ENCODE results near the gene CBX1. TPM values are rescaled to one million over a fixed set of nuclear protein-coding genes. Genes with fewer than 3 reads are reported as not detected.
A peak's percentile ranks its signal among the peaks of the same experiment; 100 is the strongest.

CBX1 gene
- total RNA-seq, 1 donor from 2014 or later = 74.9 TPM

DNA sequence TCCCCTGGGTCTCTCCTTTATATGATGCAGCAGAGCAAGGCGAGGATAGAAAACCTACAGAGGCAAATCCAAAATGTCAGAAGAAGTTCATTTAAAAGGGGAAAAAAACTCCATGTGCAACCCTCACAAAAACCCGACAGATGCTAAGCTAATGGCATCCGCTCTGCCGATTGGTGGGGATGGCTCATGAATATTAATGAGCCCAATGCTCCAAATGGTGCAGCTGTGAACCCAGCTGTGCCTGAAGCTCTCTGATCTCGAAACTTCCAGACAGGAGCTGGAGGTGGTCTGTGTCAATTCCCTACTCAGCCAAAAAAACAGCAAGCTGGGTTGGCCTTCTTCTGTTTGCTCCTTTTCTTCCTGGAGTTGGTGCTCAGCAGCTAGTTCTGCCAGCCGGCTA, 21.8 kb upstream of the CBX1 start:
- Mint-ChIP-seq H3K4me3 (ENCODE audit: unreplicated experiment) (no peak overlapping the region), H3K9me3 (ENCODE audit: low read depth) (no peaks in the 10 kb centered on the region), H3K4me1 (ENCODE audit: low read depth) (peaks cover 24% of the 10 kb centered on the region), H3K36me3 (ENCODE audit: low read depth) (peaks cover 25% of the 10 kb centered on the region), H3K27ac (ENCODE audit: unreplicated experiment) (no peak overlapping the region), H3K27me3 (ENCODE audit: low read depth) (no peaks in the 10 kb centered on the region)
- DNase-seq (ENCODE audit: low spot score) = no peak
- TF ChIP-seq, protein P1, sequence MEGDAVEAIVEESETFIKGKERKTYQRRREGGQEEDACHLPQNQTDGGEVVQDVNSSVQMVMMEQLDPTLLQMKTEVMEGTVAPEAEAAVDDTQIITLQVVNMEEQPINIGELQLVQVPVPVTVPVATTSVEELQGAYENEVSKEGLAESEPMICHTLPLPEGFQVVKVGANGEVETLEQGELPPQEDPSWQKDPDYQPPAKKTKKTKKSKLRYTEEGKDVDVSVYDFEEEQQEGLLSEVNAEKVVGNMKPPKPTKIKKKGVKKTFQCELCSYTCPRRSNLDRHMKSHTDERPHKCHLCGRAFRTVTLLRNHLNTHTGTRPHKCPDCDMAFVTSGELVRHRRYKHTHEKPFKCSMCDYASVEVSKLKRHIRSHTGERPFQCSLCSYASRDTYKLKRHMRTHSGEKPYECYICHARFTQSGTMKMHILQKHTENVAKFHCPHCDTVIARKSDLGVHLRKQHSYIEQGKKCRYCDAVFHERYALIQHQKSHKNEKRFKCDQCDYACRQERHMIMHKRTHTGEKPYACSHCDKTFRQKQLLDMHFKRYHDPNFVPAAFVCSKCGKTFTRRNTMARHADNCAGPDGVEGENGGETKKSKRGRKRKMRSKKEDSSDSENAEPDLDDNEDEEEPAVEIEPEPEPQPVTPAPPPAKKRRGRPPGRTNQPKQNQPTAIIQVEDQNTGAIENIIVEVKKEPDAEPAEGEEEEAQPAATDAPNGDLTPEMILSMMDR (IDR thresholded peaks at IDR 0.05) = no peak

DNA sequence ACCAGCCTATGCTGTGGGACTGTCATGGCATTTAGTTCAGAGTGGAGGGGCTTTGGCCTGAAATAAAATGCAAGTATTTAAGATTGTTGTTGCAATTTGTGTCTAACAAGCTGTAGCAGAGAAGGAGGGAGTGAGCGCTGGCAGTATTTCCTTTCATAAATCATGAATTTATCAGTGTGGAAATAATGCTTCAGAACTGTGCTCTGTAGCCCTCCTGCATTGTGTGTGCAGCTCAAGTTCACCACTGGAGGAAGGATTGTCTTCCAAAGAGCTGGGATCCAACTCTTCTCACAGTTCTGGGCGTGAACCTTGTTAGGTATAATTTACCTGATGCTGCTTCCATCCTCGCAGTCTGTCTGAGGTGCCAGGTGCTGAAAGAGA, 21.4 kb upstream of the CBX1 start:
- Mint-ChIP-seq H3K4me1 (ENCODE audit: low read depth) (peaks cover 22% of the 10 kb centered on the region), H3K27me3 (ENCODE audit: low read depth) (no peaks in the 10 kb centered on the region), H3K9me3 (ENCODE audit: low read depth) (no peaks in the 10 kb centered on the region), H3K4me3 (ENCODE audit: unreplicated experiment) (no peak overlapping the region), H3K36me3 (ENCODE audit: low read depth) (peaks cover 26% of the 10 kb centered on the region), H3K27ac (ENCODE audit: unreplicated experiment) (no peak overlapping the region)
- TF ChIP-seq, protein P1 (IDR thresholded peaks at IDR 0.05) = no peak
- DNase-seq (ENCODE audit: low spot score) = no peak

DNA sequence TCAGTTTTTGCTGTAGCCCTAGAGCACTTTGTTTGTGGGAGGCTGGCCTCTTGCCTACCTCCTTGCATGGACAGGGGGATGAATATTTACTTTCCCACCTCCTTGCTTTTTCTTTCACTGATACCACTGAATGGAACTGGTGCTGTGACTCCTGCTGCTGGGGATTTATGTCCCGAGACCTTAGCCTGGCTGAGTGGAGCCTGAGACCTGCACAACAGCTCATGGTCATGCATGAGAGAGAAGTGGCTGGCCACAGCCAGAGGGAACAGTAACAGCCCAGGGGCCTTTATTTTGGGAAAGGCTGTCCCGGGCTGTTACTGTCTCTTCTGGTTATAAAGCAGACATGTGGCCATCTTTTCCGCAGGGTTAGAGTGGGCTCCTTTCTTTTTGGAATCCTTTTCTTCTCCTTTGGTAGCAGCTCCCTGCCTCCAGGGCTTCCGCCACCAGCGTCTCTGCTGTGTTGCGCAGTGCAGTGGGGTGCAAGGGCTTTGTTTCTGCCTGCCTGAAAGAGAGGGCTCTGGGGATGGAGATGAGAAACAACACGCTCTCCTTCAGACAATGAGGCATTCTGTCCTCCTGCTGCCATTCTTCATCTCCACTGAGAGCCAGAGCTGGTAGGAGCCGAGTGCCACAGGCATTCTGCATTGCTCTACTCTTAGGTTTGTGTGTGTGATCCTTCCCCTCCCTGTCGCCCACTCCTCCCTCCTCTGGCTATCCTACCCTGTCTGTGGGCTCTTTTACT, 20.8 kb upstream of the CBX1 start:
- no peak for DNase-seq (ENCODE audit: low spot score)
- no peaks in the 10 kb centered on the region for H3K27me3 Mint-ChIP-seq (ENCODE audit: low read depth)

GRCh38 chr17:48113201-48113676, 12.0 kb upstream of the CBX1 start:
- TF ChIP-seq, protein P1 (IDR thresholded peaks at IDR 0.05) = no peak
- Mint-ChIP-seq H3K9me3 (ENCODE audit: low read depth) (no peaks in the 10 kb centered on the region), H3K27me3 (ENCODE audit: low read depth) (no peaks in the 10 kb centered on the region), H3K4me3 (ENCODE audit: unreplicated experiment) (no peak overlapping the region), H3K36me3 (ENCODE audit: low read depth) (peaks cover 7% of the 10 kb centered on the region), H3K27ac (ENCODE audit: unreplicated experiment) (peak overlapping the region; percentile 58), H3K4me1 (ENCODE audit: low read depth) (peaks cover 26% of the 10 kb centered on the region)
- DNase-seq (ENCODE audit: low spot score) = no peak

More for the DNA sequence above, 20.8 kb upstream of the CBX1 start:
- TF ChIP-seq, protein P1 (IDR thresholded peaks at IDR 0.05) = no peak
- Mint-ChIP-seq H3K4me3 (ENCODE audit: unreplicated experiment) (no peak overlapping the region), H3K4me1 (ENCODE audit: low read depth) (peaks cover 16% of the 10 kb centered on the region), H3K36me3 (ENCODE audit: low read depth) (peaks cover 26% of the 10 kb centered on the region), H3K9me3 (ENCODE audit: low read depth) (no peaks in the 10 kb centered on the region), H3K27ac (ENCODE audit: unreplicated experiment) (no peak overlapping the region)

DNA sequence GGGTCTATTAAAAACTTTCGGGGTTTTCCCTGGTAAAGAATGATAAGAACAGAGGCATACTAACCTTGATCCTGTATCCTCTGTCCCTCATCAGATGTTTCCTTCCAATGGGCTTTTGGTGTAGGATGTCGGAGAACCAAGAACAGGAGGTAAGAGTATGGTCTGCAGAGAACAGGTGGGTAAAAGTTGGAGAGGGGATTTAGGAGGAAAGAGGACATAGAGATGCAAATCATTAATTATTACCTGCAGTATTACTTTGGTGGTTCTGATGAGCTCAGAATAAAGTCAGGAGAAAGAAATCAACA, 10.6 kb upstream of the CBX1 start:
- Mint-ChIP-seq H3K27ac (ENCODE audit: unreplicated experiment) (no peak overlapping the region), H3K9me3 (ENCODE audit: low read depth) (no peaks in the 10 kb centered on the region), H3K36me3 (ENCODE audit: low read depth) (peaks cover 6% of the 10 kb centered on the region), H3K4me1 (ENCODE audit: low read depth) (peaks cover 33% of the 10 kb centered on the region), H3K27me3 (ENCODE audit: low read depth) (no peaks in the 10 kb centered on the region), H3K4me3 (ENCODE audit: unreplicated experiment) (no peak overlapping the region)
- TF ChIP-seq, protein P1 (IDR thresholded peaks at IDR 0.05) = no peak
- DNase-seq (ENCODE audit: low spot score) = no peak

Measured in chondrocyte (in vitro differentiated cells).